Esophagus squamous epithelium (tissue), 4 donors: ENCODE results near the gene KCNQ1.

Source experiments
- POLR2A ChIP-seq, 4 donors: fragments of 450-650 bp; IDR thresholded peaks; one replicate each; pipeline ENCODE4 v1.6.1; 2017; ENCODE audit warnings: antibody characterized with exemption in 4 of 4, mild to moderate bottlenecking in 4 of 4, moderate library complexity in 3 of 4
- TF ChIP-seq, protein P1 (sequence below), 6 experiments: fragments of 450-650 bp in 4 of 6; fragments of 200-600 bp in 2 of 6; sonication (generic) in 2 of 6; IDR thresholded peaks; one replicate each; pipeline ENCODE4 v1.5.1; 2016 to 2019; ENCODE audit warnings: antibody characterized with exemption in 6 of 6, mild to moderate bottlenecking in 4 of 6, moderate library complexity in 4 of 6

GRCh38 chr11:2674658-2675131, 229.9 kb downstream of the KCNQ1 start:
- TF ChIP-seq, protein P1, sequence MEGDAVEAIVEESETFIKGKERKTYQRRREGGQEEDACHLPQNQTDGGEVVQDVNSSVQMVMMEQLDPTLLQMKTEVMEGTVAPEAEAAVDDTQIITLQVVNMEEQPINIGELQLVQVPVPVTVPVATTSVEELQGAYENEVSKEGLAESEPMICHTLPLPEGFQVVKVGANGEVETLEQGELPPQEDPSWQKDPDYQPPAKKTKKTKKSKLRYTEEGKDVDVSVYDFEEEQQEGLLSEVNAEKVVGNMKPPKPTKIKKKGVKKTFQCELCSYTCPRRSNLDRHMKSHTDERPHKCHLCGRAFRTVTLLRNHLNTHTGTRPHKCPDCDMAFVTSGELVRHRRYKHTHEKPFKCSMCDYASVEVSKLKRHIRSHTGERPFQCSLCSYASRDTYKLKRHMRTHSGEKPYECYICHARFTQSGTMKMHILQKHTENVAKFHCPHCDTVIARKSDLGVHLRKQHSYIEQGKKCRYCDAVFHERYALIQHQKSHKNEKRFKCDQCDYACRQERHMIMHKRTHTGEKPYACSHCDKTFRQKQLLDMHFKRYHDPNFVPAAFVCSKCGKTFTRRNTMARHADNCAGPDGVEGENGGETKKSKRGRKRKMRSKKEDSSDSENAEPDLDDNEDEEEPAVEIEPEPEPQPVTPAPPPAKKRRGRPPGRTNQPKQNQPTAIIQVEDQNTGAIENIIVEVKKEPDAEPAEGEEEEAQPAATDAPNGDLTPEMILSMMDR (IDR thresholded peaks at IDR 0.05), result no peak
- TF ChIP-seq POLR2A (IDR thresholded peaks at IDR 0.05), result no peak
